NCI-H187 treated with DMSO at 0.1 percent for 48 hours (cell line): ENCODE results near the gene LCN9.
"Not testable (repeated sequence)": the region's sequence is repeated elsewhere in the genome, so short reads cannot be mapped to it uniquely, and the experiment has no call there.

Experiments used
- DNase-seq: peaks from one replicate; lab custom pipeline; 2025; lab: John Stamatoyannopoulos, UW

The LCN9 gene, protein sequence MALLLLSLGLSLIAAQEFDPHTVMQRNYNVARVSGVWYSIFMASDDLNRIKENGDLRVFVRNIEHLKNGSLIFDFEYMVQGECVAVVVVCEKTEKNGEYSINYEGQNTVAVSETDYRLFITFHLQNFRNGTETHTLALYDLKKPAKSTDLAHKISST

DNA sequence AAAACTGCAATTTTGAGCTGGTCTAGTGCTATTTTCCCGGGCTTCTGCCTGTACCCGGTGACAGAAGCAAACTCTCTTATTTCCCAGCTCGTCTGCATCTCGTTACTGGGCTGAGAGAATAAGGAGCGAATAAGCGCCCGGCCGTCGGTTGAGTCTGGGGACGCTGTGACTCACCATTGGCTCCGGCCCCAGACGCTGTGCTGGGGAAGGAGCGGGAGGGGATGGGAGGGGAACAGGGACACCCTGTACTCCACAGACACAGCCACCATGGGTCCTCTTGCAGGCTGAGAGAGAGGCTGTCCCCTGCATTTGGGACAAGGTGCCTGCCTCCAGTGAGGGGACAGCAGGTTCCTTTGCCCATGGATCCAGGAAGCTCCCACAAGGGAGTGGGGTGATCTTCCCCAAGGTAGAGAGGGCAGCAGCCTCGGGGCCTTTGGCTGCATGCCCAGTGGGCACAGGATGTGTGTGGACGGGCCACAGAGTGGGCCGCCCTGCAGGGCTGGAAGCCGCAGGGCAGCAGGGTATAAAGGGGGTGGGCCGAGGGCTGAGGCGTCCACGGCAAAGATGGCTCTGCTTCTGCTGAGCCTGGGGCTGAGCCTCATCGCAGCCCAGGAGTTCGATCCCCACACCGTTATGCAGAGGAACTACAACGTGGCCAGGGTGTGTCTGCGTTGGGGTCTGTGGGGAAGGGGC is at the start of gene LCN9:
LCN9 (plus strand) TSS at position 552 of the 693 bp plus-strand sequence; CDS start at position 565, 13 bp downstream.
- no peak for DNase-seq

DNA sequence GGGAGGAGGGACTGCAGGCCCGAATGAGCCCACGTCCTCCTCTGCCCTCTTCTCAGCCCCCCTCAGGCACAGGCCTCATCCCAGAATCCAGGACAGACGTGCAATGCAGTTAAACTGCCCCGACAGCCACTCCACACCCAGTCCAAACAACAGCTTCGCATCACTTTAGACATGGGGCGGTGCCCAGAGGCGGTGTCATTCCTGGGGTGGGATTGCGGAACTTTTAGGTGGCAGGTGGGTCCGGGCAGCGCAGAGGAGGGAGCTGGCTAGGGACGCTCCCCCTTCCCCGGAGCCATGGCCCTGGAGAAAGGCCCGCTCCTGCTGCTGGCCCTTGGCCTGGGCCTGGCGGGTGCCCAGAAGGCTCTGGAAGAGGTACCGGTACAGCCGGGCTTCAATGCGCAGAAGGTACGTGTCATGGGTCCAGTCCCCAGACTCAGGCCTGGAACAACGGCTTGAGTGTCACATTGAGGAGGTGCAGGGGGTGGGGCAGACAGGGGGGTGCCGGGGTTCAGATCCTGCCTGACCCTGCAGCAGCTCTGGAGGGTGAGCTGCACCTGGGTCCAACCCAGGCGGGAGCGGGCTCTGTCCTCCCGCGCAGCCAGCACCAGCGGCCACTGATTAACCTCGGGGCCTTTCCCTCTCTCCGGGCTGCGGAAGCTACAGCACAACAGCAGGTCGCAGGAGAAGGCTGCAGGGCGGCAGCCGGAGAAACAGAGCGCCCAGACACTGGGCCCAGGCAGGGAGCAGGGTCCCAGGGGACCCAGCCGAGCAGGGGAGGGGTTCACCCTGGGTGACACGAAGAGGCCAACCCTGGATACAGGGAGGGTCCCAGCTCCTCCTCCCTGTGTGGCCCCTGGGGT is 48.9 kb upstream of the LCN9 start:
- DNase-seq, result no peak

DNA sequence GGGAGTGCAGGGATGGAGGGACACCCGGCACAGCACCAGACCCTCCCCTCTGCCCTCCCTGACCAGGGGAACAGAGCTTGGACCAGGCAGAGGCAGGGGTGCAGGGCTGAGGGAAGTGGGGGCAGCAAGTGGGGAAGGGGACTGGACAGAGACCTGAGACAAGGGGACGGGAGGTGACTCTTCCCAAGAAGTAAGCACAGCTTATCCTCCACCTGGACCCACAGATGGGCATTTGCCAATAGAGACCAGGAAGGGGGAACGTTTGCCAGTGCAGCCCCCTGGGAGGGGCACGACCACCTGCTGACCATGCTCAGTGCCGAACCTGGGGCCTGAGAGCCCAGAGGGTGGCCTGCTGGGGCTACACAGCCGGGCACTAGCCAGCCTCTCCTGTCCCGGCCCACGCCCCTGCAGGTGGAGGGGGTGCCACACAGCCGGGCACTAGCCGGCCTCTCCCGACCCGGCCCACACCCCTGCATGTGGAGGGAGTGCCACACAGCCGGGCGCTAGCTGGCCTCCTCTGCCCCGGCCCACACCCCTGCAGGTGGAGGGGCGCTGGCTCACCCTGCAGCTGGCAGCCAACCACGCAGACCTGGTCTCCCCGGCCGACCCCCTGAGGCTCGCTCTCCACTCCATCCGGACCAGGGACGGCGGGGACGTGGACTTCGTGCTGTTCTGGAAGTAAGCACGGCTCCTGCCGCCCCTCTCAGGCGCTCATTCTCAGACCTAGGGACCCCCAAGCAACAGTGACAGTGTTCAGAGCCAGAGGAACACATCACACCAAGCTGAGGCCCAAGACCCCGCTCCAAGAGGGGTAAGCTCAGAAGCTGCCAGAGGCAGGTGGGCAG is 48.1 kb upstream of the LCN9 start:
- no peak for DNase-seq

DNA sequence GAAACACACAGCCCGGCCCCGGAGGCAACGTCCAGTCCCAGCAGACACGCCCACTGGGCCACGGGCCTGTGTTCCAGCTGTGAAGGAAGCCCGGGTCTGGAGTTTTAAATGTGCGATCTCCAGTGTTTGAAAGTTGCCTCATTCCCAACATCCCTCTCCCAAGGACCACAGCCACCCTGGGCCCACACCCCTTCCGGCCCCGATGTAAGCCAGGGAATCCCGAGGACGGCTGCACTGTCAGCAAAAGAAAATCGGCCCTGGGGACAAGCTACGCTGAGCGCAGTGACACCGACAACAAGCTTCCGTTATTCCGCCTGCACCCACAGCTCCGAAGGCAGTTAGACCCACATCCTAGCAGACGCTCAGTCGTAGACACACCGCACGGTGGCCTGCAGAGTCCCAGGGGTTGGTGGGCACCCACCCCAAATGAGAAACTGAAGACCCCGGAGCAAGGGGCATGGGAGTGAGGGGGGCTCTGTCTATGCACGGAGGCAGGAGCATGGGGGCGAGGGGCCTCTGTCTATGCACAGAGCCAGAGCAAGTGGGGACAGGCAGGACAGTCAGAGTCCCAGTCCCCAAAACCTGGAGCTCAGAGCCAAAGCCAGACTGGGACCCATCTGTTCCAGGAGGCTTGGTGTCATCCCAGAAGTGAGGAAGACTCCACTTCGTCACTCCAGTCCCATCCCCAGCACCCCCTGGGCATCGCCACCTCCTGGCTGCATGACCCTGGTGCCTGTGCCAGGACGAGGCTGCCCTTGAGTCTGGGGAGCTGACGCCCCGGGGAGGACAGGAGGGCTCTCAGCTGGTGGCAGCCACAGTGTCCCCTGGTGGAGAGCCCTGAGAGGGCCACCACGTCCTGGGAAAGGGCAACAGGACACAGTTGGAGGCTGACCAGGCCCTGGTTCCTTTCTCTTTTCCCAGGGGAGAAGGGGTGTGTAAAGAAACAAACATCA is 47.2 kb upstream of the LCN9 start:
- DNase-seq, result no peak

DNA sequence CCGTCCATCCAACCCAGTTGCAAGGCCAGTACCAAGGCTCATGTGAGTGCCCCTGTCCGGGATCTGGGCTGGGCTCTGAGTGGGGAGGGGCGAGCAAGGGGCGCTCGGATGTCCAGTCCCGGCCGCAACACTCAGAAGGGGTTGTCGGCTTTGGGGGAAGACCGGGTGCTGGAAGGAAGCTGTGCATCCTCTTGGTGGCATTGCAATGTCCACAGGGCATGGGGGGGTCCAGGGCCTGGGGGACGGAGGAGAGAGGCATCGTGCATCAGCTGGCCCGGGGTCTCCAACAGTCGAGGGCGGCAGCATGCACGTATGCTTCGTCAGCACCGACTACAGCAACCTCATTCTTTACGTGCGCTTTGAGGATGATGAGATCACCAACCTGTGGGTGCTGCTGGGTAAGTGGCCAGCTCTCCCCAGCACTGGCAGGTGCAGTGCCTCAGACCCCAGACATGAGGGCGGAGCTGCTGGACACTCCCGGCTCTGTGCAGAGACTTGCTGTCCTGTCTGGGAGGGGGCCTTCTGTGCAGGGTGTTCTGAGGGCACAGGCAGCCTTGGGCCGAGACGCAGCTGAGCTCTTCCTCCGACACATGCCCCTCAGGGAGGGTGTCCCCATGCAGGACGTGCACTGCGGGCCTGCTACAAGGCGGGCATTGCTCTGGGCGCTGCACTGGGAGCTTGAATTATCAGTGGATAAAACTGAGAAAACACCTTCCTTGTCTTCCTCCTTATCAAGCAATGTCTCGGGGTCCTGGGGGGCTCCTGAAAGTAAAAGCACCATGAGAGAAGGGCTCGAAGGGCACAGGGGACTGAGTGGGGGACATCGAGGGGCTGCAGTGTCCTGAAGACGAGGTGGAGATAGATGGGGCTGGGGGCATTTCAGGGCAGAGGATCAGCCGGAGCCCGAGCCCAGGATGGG is 46.2 kb upstream of the LCN9 start:
- DNase-seq, result no peak

DNA sequence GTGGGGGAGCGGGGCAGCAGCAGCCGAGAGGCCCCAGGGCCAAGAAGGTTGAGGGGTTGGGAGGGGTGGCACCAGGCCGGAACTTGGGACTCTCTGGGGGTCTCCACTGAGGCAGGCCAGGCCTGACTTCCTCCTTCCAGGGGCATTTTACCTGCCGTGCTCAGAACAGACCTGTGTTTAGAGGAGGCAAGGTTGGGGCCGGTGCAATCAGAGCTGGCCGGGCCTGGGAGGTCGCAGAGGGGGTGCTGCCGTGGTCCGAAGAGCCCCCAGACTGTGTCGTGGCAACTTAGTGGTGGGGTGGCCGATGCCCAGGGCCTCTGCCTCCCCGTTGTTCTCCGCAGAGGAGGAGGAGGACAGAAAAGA is 45.6 kb upstream of the LCN9 start:
- DNase-seq, result no peak

DNA sequence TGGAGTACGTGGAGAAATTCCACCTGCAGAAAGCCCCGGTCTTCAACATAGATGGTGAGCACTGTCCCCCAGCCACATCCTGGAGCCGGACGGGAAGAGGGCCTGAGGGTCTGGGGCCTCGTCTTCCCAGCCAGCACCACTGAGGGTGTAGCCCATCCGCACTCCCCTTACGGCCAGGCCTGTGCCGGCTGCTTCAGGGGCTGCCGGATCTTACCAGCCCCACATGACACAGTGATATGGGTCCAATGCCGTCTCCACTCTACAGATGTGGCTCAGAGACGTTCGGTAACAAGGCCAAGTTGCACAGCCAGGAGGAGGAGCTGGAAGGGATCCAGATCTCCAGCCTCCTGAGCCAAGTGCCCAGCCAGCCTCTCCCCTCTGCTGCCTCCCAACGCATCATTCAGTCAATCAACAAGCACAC is 45.1 kb upstream of the LCN9 start:
- DNase-seq, result no peak

DNA sequence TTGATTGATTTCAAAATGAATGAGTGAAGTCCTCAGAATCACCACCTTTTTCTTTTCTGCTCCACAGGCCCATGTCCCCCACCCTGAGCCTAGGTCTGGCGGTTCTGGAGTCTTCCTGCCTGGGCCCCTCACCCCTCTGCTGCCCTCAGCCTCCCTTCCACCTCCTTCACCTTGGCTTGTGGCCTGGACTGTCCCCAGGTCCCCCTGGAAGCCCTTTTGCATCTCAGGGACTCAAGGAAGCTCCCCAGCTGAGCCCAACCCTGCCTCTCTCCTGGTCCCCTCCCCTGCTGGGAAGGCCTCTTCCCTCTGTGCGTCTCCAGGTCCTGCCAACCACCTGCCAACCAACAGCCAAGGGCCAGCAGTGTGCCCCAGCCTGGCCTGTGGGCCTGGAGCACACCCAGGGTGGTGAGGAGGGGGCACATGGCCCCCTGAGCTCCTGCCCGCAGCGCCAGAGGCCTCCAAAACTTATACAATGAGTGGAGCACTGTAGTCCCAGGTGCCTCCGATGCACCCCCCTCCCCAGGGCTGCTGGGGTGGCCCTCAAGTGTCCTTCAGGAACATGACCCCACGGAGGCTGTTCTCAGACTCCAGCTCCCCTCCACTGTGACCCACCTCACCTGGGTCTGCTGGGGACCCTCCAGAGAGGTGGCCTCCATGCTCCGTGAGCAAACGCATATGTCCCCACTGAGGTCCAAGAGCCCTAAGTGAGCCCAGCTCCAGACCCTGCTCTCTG is 44.1 kb upstream of the LCN9 start:
- no peak for DNase-seq

DNA sequence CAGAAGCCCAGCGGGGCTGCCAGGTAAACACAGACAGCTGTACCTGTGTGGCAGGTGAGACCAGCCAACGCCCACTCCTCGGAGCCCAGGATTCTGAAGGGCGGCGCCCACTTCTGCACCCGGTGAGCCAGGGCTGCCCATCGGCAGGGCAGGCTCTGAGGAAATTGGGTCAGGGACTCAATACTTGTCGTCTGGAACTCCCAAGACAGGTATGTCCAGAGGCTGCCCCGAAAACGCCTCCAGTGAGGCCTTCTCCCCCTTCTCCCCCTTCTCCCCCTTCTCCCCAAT is 43.6 kb upstream of the LCN9 start:
- DNase-seq, result no peak

DNA sequence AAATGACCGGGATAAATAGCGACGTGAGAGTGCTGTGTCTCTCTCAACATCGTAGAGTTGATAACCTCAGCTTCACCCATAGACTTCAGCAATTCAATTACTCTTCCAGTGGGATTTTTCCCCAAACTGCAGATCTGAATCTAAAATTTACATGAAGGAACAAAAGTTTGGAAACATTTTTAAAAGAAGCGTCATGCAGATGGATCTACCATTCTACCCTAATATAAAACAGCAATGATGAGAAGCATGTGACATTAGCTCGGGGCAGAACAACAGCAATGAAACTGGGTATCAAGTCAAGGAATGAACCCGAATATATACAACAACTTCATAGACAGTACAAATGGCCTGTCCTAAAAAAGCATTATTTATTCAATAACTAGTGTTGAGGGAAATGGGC is 42.6 kb upstream of the LCN9 start:
- no peak for DNase-seq

DNA sequence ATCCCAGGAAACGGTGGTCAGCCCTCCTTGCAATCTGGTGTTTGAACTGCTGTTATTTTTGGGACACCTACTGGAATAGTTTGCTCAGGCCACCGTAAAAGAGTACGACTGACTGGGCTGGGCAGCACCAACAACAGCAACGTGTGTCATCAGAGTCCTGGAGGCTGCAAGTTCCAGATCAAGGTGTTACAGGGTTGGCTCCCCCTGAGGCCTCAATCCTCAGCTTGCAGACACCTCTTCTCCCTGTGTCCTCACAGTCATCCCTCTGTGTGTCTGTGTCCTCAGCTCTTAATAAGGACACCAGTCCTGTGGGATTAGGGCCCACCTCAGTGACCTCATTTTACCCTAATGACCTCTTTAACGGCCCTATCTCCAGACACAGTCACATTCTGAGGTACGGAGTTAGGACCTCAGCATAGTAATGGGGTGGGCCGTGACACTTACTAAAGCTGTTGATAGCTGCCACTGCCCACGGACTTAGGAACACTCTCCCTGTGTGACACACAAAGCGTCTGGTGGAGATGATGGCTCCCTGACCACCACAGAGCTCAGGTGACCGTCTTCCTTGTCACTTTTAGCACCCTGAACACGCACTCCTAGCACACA is 40.6 kb upstream of the LCN9 start:
- DNase-seq, result no peak

DNA sequence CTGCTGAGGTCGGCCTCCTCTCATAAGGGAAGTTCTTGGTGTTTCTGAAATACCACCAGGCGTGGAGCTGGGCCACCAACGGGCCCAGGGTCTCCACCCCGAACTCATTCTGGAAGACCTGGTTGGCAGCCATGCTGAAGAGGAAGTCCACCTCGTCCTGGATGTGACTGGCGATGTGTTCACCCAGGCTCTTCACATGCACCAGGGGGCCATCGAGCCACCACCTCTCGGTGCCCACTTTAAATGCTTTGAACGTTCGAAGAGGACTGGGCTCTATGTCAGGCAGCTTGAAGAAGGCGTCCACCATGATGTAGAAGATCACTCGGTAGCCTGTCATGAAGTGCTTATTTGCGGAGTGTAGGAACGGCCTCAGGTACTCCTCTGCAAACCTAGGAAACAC is 38.8 kb upstream of the LCN9 start:
- DNase-seq, result no peak

DNA sequence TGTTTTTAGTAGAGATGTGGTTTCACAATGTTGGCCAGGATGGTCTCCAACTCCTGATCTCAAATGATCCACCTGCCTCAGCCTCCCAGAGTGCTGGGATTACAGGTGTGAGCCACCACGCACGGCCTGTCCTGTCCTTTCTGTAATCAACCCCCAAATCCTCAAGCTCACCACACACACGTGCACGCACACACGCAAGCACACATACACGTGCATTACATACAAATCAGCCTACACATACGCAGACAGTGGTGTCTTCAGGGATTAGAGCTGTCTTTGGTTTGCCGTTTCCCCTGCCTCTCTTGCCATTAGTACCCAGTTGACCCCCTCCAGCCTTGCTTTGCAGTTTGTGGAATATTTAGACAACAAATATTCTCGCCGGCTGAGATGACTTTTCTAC is 30.3 kb upstream of the LCN9 start:
- DNase-seq, result no peak

DNA sequence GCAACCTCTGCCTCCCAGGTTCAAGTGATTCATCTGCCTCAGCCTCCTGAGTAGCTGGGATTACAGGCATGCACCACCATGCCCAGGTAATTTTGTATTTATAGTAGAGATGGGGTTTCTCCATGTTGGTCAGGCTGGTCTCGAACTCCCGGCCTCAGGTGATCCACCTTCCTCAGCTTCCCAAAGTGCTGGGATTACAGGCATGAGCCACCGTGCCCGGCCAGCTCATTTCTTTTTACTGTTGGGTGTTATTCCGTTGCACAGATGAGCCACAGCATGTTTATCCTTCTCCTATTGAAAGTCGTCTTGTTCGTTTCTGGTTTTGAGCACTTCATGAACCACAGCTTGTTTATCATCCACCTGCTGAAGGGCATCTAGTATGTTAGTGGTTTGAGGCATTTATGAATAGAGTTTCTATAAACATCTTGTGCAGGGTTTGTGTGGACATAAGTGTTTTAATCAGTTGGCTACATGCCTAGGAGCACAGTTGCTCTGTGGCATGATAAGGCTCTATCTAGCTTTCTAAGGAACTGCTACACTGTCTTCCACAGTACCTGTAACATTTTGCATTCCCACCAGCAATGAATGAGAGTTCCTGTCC is 26.1 kb upstream of the LCN9 start:
- not testable (repeated sequence) for DNase-seq

DNA sequence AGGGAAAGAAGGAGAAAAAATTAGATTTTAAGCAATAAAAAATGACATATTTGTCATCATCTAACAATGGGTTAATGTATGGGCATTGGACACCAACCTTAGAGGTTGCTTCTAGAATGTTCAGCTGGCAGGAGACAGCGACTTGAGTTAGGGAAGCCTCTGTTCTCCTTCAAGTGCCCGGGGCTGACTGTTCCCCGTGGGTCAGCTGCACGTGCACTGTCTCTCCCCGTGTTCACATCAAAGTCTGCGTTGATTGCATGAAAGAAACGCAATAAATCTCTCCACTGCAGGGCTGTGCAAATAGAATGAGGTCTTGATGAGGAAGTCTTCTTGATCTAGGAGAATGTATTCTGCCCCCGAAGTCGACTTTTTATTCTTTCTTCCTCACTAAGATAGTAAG is 23.9 kb upstream of the LCN9 start, which contains the start of gene GLT6D1:
GLT6D1 (minus strand) TSS at position 345 of the 400 bp plus-strand sequence. CDS start 353 bp downstream, outside the sequence.
- DNase-seq, result no peak

DNA sequence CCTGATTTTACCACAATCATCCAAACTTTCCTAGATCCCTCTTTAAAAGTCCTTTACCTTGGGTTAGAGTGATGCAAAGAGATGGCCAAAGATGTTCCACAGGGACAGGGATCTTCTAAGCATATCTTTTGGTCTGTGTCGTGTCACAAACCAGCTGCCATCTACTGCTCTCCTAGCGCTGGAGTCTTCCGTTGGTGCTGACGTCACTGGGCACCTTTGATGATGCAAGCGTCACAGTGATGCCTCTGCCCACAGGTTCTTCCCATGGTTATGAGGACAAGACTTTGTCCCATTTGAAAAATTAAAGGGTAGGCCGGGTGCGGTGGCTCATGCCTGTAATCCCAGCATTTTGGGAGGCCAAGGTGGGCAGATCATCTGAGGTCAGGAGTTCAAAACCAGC is 22.1 kb upstream of the LCN9 start:
- no peak for DNase-seq

DNA sequence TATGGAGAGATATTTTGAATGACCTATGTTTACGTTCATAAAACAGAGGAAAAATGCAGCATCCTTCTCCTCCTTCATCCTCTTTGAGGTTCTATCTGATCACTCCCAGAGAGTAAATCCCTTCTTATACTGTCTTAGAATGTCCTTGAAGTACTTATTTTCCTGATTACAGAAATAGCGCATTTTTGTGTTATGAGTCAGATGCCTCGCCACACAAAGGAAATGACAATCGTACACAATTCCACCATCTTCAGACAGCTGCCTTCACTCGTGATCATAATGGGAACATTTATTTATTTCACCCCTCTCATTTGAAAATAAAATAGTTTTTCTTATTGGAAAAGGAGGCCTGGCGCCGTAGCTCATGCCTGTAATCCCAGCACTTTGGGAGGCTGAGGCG is 21.4 kb upstream of the LCN9 start:
- DNase-seq, result no peak

DNA sequence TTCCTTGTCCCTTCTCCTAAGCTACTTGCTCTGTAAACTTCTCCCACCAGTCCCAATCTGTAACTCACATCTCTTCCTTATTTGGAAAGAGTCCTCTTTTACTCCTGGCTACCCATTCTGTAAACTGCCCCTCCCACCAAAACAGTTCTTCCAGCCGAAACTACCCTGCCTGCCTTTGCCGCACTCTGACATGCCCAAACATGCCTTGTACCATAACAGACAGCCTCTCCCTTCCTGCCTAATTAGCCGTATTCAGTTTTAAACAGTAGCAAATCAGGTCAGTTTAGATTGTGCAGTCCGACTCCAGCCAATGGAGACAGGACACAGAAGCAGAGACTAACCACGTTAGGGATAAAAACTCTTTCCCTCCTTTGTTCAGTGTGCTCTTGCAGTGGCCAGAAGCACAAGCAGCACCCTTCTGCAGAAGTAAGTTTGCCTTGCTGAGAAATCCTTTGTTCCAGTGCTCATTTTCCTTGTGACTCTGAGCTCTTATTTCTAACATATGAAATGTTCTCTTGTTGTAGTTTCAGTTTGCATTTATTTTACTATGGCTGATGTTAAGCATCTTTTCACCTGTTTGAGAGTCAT is 18.4 kb upstream of the LCN9 start:
- DNase-seq, result no peak
